ENCODE data around the gene DHFR.
"Not testable (repeated sequence)": the region's sequence is repeated elsewhere in the genome, so short reads cannot be mapped to it uniquely, and the experiment has no call there.

The DHFR gene

GRCh38 chr5:80654391-80655230 is at the start of gene DHFR, which contains the start of gene MSH3:
DHFR (minus strand) TSS chr5:80654983; CDS start chr5:80654489, 494 bp downstream.
MSH3 (plus strand) TSS chr5:80654652; CDS start chr5:80654728, 76 bp downstream.
- DNase-seq = peak; percentile 34

GRCh38 chr5:80704221-80704620 is 49.4 kb upstream of the DHFR start:
- DNase-seq = no peak

- DNase-seq = no peak
Observed at GRCh38 chr5:80703747-80704146, 49.0 kb upstream of the DHFR start.

- no peak for DNase-seq
Observed at GRCh38 chr5:80703291-80703690, 48.5 kb upstream of the DHFR start.

- DNase-seq = no peak
Observed at GRCh38 chr5:80701597-80701996, 46.8 kb upstream of the DHFR start.

GRCh38 chr5:80698369-80698768 is 43.6 kb upstream of the DHFR start:
- no peak for DNase-seq

DNA sequence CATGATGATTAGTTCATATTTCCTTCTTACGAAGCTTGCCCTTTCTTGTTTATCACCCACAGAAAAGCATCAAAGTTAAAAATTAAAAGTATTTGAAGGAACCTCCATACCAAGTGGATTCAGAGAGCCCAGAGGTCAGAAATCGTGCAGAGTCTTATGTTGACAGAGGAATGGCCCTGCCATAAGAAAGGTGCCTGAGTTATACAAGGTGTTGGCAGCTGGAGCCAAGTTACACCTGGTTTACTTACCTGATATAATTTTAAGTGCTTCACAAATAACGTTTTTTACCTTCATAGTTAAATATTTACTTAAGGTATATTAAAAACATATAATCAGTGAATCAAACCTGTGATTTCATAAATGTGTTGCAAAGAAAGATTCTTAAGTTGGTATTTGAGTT is 42.3 kb upstream of the DHFR start:
- no peak for DNase-seq

DNA sequence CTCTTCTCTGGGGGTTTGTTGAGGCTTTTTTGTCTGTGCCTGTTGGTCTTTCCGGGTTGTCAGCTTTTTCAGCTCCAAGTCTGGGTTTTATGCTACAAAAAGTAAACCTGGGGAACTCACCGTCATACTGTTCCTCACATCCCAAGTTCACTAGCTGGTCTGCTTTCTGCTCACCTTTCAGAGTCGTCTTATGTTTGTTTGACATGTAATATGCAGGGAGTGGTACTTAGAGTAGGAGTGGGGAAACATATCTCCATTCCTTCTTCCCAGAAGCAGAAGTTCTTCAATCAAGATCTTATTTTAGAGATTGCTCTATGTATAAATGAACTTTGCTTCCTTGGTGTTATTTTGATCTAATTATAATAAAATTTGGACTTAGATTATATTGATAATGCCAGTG is 41.7 kb upstream of the DHFR start:
- no peak for DNase-seq

DNA sequence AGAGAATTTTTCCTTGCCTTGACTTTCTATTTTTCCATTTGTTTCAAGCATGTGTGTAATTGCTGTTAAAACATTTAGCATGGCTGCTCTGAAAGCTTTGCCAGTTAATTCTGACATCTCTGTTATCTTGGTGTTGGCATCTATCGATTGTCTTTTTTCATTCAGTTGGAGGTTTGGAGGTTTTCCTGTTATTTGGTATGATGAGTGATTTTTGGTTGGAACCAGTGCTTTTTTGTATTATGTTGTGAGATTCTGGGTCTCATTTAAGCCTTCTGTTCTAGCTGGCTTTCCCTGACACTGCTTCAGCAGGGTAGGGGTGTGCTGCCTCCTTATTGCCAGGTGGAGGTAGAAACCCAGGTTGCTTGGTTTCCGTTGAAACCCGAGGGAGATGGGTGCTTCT is 40.9 kb upstream of the DHFR start:
- DNase-seq = no peak

DNA sequence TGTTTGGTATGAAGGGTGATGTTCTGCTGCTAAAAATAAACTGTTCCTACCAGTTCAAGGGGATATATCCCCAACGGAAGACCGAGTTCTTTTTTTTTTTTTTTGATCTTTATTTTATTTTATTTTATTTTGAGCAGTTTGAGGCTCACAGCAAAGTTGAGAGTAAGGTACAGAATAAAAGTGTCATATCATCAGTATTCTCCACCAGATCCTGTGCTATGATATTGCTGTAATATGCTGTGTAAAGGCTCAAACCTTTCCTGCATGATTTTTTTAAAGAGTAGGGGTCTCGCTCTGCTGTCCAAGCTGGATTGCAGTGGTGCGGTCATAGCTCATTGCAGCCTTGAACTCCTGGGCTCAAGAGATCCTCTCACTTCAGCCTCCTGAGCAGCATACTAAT is 34.8 kb upstream of the DHFR start:
- no peak for DNase-seq

DNA sequence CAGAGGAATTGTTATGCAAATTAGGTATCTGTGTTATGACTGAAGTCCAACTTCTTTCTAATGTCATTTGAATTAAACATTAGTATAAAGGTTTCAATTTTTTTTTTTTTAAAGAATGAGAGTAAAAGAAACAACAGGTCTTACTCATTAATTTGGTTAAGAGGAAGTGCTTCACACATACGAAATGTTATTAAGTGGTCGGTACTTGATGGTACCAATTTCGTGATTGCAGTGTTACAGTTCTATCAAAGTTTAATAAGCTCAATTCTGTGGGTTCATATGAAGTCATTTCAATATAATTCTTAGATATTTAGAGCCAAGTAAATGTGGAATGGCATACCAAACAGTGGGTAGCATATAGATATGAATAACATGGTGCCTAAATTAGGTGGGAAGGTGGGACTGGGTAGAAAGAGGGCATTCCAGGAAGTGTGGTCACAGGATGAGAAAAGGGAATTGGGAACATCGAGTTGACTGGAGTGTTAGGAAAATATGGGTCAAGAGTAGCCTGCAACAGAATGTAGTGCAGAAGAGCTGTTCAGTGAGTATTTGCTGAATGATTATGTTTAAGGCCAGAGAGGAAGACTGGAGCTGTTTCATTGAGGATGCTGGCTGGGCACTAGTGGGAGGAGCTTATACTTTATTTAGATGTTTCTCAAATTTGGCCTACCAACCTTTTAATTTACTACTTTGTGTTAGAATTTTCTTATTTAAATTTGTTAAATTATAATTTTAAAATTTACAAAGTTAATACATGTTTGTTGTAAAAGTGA is 34.1 kb upstream of the DHFR start:
- DNase-seq = no peak

GRCh38 chr5:80686757-80687156 is 32.0 kb upstream of the DHFR start:
- no peak for DNase-seq

- DNase-seq = no peak
Observed at GRCh38 chr5:80676706-80677105, 21.9 kb upstream of the DHFR start.

GRCh38 chr5:80672140-80672736 is 17.5 kb upstream of the DHFR start:
- DNase-seq = no peak

DNA sequence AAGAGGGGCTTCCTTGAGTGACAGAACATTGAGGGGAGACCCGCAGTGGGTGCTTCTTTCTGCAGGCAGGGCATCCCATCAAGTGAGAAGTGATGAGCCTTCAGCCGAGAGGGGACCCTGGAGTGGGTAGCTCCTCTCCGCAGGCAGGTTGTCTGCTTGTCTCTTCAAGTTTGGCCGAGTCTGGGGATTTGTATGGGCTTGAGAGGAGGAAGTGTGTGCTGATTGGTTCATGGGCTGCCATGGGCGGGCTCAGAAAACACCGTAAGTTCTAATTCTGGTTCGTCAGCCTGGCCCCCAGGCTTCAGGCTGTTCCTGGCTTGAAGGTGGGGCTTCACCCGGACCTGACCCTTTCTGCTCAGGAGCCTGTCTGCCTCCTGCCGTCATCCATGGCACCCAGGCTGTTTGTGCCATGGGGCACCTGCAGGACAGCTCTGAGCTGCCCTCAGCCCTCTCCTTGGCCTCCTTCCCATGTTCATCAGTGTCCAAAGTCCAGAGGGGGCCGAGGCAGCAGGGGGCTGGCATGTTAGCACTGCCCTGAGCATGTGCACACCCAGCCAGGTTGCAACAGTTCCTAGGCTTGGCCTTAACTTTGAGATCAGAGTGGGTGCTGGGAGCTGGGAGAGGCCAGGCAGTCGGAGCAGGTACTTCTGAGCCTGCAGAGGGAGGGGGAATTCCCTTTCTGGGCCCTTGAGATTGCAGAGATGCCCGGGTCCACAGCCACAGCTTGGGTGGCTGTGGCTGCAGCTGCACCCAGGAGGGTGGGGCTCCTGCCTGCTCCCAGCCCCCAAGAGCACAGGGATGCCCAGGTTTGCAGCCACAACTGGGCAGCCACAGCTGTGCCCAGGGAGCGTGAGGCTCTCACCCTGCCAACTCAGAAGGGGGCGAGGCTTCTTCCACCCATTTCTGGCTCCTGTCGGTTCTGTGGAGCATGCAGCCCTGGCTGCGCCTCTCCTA is 13.5 kb upstream of the DHFR start:
- DNase-seq = no peak

DNA sequence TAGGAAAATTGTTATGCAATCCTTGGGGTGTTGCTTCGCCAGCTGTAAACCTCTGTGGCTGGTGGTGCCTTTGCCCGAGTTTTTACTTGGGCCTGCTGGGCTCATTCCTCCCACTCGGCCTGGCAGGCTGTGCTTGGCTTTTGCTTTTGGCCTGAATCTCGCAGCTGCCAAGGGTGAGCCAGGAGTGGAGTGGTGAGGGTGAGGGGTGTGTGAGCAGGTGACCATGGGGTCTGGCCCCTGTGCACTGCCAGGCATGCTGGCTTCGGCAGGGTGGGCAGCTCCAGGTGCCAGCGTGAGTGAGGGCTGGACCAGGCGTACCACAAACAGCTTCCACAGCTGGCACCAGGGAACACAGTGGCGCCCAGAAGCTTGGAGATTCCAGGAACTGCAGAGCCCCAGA is 12.6 kb upstream of the DHFR start:
- no peak for DNase-seq

DNA sequence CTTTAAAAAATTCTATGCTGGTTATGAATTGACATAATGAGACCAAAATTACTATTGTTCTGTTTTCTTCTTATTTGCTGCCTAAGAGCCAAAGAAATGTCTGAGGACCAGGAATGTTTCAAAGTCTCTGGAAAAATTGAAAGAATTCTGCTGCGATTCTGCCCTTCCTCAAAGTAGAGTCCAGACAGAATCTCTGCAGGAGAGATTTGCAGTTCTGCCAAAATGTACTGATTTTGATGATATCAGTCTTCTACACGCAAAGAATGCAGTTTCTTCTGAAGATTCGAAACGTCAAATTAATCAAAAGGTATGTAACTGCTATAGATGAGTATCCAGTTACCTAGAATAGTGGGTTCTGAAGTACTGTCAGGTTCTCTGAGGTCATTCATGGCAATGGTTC is 10.3 kb upstream of the DHFR start:
- no peak for DNase-seq

GRCh38 chr5:80662108-80662507 is 7.3 kb upstream of the DHFR start:
- no peak for DNase-seq

- not testable (repeated sequence) for DNase-seq
Observed at GRCh38 chr5:80660661-80661060, 5.9 kb upstream of the DHFR start.

DNA sequence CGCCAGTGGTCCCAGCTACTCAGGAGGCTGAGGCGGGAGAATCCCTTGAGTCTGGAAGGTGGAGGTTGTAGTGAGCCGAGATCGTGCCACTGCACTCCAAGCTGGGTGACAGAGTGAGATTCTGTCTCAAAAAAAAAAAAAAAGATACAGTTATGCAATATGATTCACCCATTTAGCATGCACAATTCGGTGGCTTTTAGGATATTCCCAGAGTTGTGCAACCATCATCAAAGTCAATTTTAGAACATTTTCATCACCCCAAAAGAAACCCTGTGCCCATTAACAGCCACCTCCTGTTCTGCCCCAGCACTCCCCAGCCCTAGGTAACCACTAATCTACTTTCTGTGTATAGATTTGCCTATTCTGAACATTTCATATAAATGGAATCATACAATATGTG is 4.3 kb upstream of the DHFR start:
- no peak for DNase-seq

DNA sequence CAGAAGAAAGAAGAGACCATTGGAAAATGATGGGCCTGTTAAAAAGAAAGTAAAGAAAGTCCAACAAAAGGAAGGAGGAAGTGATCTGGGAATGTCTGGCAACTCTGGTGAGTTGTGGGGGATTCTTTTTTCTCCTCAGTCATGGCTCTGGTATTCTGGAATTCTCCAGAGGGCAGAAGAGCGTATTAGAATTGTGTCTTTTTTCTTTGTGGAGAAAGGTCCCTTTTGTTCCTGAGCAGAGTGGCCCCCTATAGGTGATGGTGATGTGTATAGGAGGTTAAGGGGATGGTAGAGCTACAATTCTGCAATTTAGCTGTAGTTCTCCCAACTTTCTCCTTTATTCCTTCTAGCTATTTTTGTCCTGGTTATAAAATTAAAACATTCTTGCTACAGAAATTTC is 1.6 kb upstream of the DHFR start:
- DNase-seq = no peak

GRCh38 chr5:80655231-80655774 is 520 bp upstream of the DHFR start:
- DNase-seq = no peak
